Lung (tissue), 12 donors: ENCODE measurements around the gene SLC26A1. TPM values are rescaled to one million over a fixed set of nuclear protein-coding genes. Genes with fewer than 3 reads are reported as not detected.

ENCODE experiments used
- ATAC-seq: fragments of 200-7000 bp; cut with Tn5 transposase; one replicate; pipeline ENCODE4 v1.9.1; 2020; ENCODE audit warnings: moderate number of reproducible peaks; ENCODE audit not compliant: insufficient read depth, low FRiP score
- DNase-seq, 3 donors: peaks; one replicate each; pipeline ENCODE4 v3.0.0-alpha.2; 2013 to 2017
- H3K27ac ChIP-seq, 2 donors: one replicate each; pipeline ENCODE4 v1.5.1; 2013; ENCODE audit warnings: mild to moderate bottlenecking in 2 of 2, moderate library complexity in 2 of 2, control low read depth in 1 of 2, inconsistent platforms in 1 of 2, low read depth in 1 of 2, low read length in 1 of 2
- H3K27me3 ChIP-seq, 3 donors: one replicate each; pipeline ENCODE4 v1.5.1; 2013; ENCODE audit warnings: low read length in 2 of 3; ENCODE audit not compliant: control insufficient read depth in 3 of 3, insufficient read depth in 3 of 3
- H3K36me3 ChIP-seq, 4 donors: one replicate each; pipeline ENCODE4 v1.5.1; 2013; ENCODE audit warnings: low read length in 4 of 4, mild to moderate bottlenecking in 1 of 4, moderate library complexity in 1 of 4; ENCODE audit not compliant: control insufficient read depth in 4 of 4, insufficient read depth in 4 of 4
- H3K4me1 ChIP-seq, 5 donors: one replicate each; pipeline ENCODE4 v1.5.1; 2013; ENCODE audit warnings: low read length in 5 of 5, mild to moderate bottlenecking in 2 of 5, moderate library complexity in 1 of 5; ENCODE audit not compliant: control insufficient read depth in 5 of 5, insufficient read depth in 5 of 5
- H3K4me3 ChIP-seq: one replicate; pipeline ENCODE4 v1.5.1; 2013; ENCODE audit warnings: mild to moderate bottlenecking, control low read depth, moderate library complexity
- H3K9ac ChIP-seq, 2 donors: one replicate each; pipeline ENCODE4 v1.5.1; 2013; ENCODE audit warnings: low read length in 2 of 2, control low read depth in 1 of 2; ENCODE audit not compliant: insufficient read depth in 1 of 2
- H3K9me3 ChIP-seq, 4 donors: one replicate each; pipeline ENCODE4 v1.5.1; 2013; ENCODE audit warnings: low read length in 3 of 4, mild to moderate bottlenecking in 1 of 4, moderate library complexity in 1 of 4; ENCODE audit not compliant: control insufficient read depth in 4 of 4, insufficient read depth in 3 of 4
- CTCF ChIP-seq: IDR thresholded peaks from 2 replicates; pipeline ENCODE4 v1.5.1; 2012; ENCODE audit warnings: mild to moderate bottlenecking; ENCODE audit errors: control extremely low read depth, extremely low read depth
- WGBS, 2 donors: extraction: QIAGEN DNeasy Blood & Tissue Kit; methylation state at CpG; one replicate each; pipeline ENCODE4 v1.1.7; 2013; 5-methylcytosine and 5-hydroxymethylcytosine counted together
- polyA plus RNA-seq, 2 donors: library from polyadenylated mRNA; stranded (reverse); fragments of 200-250 nt; gene quantifications; one replicate each; pipeline ENCODE4 v1.2.1, GENCODE V29; 2013
- total RNA-seq, 2 donors: library from RNA; depleted of rRNA in 1 of 2; stranded (reverse); fragments of >200 nt in 1 of 2; gene quantifications; one replicate each; pipeline ENCODE4 v1.2.1, GENCODE V29; 2014 to 2021
- donor health status: control.
- donor health status: control.
- donor health status: Bipolar disorder and iron deficiency.
- donor health status: healthy.
- donor health status: DM: yes; HTN: yes; CAD: no.

SLC26A1 gene
- total and polyA plus RNA-seq, 4 donors = 0.20 to 0.83 (median 0.50) TPM

GRCh38 chr4:968221-968620, 25.0 kb downstream of the SLC26A1 start:
- peaks cover 0 to 9% (median 0%) of the 10 kb centered on the region in 3 donors for H3K27me3 ChIP-seq
- H3K4me3 ChIP-seq = no peak overlapping the region
- no peak overlapping the region for H3K27ac ChIP-seq
- H3K9ac ChIP-seq = no peak overlapping the region
- H3K36me3 ChIP-seq = peaks cover 0 to 36% (median 0%) of the 10 kb centered on the region in 4 donors
- WGBS, 2 donors = 33 to 44% methylated on average over 18 to 24 of the region's 24 CpGs
- TF ChIP-seq CTCF = no peak
- ATAC-seq (no peak), DNase-seq (no peak)
- H3K9me3 ChIP-seq = no peaks in the 10 kb centered on the region
- peaks cover 3 to 15% (median 5%) of the 10 kb centered on the region in 5 donors for H3K4me1 ChIP-seq

GRCh38 chr4:967113-968104, 25.8 kb downstream of the SLC26A1 start:
- H3K4me3 ChIP-seq = no peak overlapping the region
- peaks cover 2 to 13% (median 5%) of the 10 kb centered on the region in 5 donors for H3K4me1 ChIP-seq
- no peaks in the 10 kb centered on the region for H3K9me3 ChIP-seq
- ATAC-seq (no peak), DNase-seq (peak in 1 of 3 donors; percentile 15)
- H3K36me3 ChIP-seq = peaks cover 0 to 41% (median 0%) of the 10 kb centered on the region in 4 donors
- peaks cover 0 to 9% (median 0%) of the 10 kb centered on the region in 3 donors for H3K27me3 ChIP-seq
- no peak overlapping the region for H3K9ac ChIP-seq
- TF ChIP-seq CTCF = no peak
- WGBS, 2 donors = 58 to 62% methylated on average over 65 to 76 of the region's 76 CpGs
- no peak overlapping the region for H3K27ac ChIP-seq

GRCh38 chr4:966266-967112, 26.7 kb downstream of the SLC26A1 start:
- ATAC-seq (no peak), DNase-seq (no peak)
- Histone ChIP-seq H3K4me3 (no peak overlapping the region), H3K9ac (no peak overlapping the region), H3K27ac (no peak overlapping the region), H3K36me3 (peaks cover 0 to 51% (median 0%) of the 10 kb centered on the region in 4 donors), H3K27me3 (peaks cover 0 to 9% (median 0%) of the 10 kb centered on the region in 3 donors), H3K4me1 (peaks cover 0 to 4% (median 0%) of the 10 kb centered on the region in 5 donors), H3K9me3 (no peaks in the 10 kb centered on the region)
- 92 to 93% methylated on average over 45 to 48 of the region's 48 CpGs for WGBS, 2 donors
- no peak for TF ChIP-seq CTCF
